Adrenal gland (tissue), 12 donors: ENCODE results near the gene GGTA1. TPM values are rescaled to one million over a fixed set of nuclear protein-coding genes. Genes with fewer than 3 reads are reported as not detected.
A peak's percentile ranks its signal among the peaks of the same experiment; 100 is the strongest.

Experiments used
- DNase-seq, 7 donors: peaks; one replicate each; pipeline ENCODE4 v3.0.0-alpha.2; 2019 to 2020
- H3K27ac ChIP-seq, 5 donors: fragments of 200-600 bp; sonication (generic) in 4 of 5; 1 replicate in 3 of 5; 2 replicates in 2 of 5; pipeline versions ENCODE4 v1.5.1 to v1.8.0; 2016 to 2020; ENCODE audit warnings: mild to moderate bottlenecking in 1 of 5
- H3K27me3 ChIP-seq: fragments of 200-600 bp; 2 replicates; pipeline ENCODE4 v1.8.0; 2021
- H3K36me3 ChIP-seq, 2 donors: fragments of 200-600 bp; replicated peaks in 1 of 2; 1 replicate in 1 of 2; 2 replicates in 1 of 2; pipeline versions ENCODE4 v1.5.1 to v1.8.0; 2018 to 2022
- H3K4me1 ChIP-seq, 2 donors: fragments of 200-600 bp; replicated peaks in 1 of 2; 1 replicate in 1 of 2; 2 replicates in 1 of 2; pipeline versions ENCODE4 v1.5.1 to v1.8.0; 2018 to 2021
- H3K4me3 ChIP-seq, 4 donors: fragments of 200-600 bp; sonication (generic) in 3 of 4; one replicate each; pipeline ENCODE4 v1.5.1; 2016 to 2018
- H3K9me3 ChIP-seq, 3 donors: fragments of 200-600 bp; sonication (generic) in 1 of 3; replicated peaks in 1 of 3; 1 replicate in 2 of 3; 2 replicates in 1 of 3; pipeline versions ENCODE4 v1.5.1 to v1.8.0; 2016 to 2021
- POLR2A ChIP-seq, 2 donors: fragments of 450-650 bp; IDR thresholded peaks; one replicate each; pipeline ENCODE4 v1.6.1; 2017; ENCODE audit warnings: antibody characterized with exemption in 2 of 2, mild to moderate bottlenecking in 2 of 2, moderate library complexity in 1 of 2
- WGBS, 4 donors: extraction: QIAGEN DNeasy Blood & Tissue Kit in 2 of 4; methylation state at CpG; one replicate each; pipeline versions ENCODE4 v1.1.5 to v1.1.7; 2013 to 2017; 5-methylcytosine and 5-hydroxymethylcytosine counted together
- intact Hi-C, 2 donors: fragments of 100-400 bp; cut with DNase I; formaldehyde crosslinking; loops; one replicate each; pipeline versions ENCODE4 v1.14.1 to v1.15.0; 2022 to 2023
- polyA plus RNA-seq, 3 donors: library from polyadenylated mRNA; stranded (reverse); fragments of 200-250 nt in 2 of 3; fragments of 350-450 nt in 1 of 3; fragmentation: Illumina TruSeq in 1 of 3; extraction: RNeasy Lipid Tissue Mini Kit (QIAGEN cat#74804) in 1 of 3; gene quantifications; one replicate each; pipeline ENCODE4 v1.2.3, GENCODE V29; 2013 to 2014
- total RNA-seq, 9 donors: library from RNA; depleted of rRNA in 4 of 9; stranded (reverse); fragments of >200 nt in 4 of 9; fragments of 120-200 nt in 1 of 9; fragmentation: NEBNext Ultra II Directional in 1 of 9; extraction: Animal tissue kit (Norgen Biotek cat#: 25700) in 1 of 9; gene quantifications; one replicate each; pipeline versions ENCODE4 v1.1.0 to v1.2.4, GENCODE V29; 2013 to 2023
- TF ChIP-seq, protein P1 (sequence below), 6 experiments: fragments of 450-650 bp in 4 of 6; fragments of 200-600 bp in 2 of 6; sonication (generic) in 1 of 6; IDR thresholded peaks; 1 replicate in 5 of 6; 2 replicates in 1 of 6; pipeline versions ENCODE4 v1.5.1 to v1.8.0; 2016 to 2021; ENCODE audit warnings: antibody characterized with exemption in 6 of 6, mild to moderate bottlenecking in 2 of 6, moderate library complexity in 1 of 6
- donor health status: healthy with polysubstance abuse.
- donor health status: Bipolar disorder and iron deficiency.
- donor health status: DM: yes; HTN: yes; CAD: no.
- donor health status: DM: no; HTN: no; CAD: no.
- donor health status: DM: no; HTN: no; CAD: no.
- donor health status: DM: yes; HTN: yes; CAD: no.

Gene GGTA1
- total and polyA plus RNA-seq, 12 donors, result 1.5 to 34.1 (median 8.7) TPM

- H3K4me3 ChIP-seq, result no peak overlapping the region
- WGBS, 4 donors, result 94 to 98% (median 97%) methylated on average over 5 of the region's 5 CpGs
- H3K4me1 ChIP-seq, result no peaks in the 10 kb centered on the region
- no peaks in the 10 kb centered on the region for H3K36me3 ChIP-seq
- intact Hi-C loops, result no loop called here
- H3K27ac ChIP-seq, result no peak overlapping the region
- DNase-seq, result no peak
- TF ChIP-seq, protein P1, sequence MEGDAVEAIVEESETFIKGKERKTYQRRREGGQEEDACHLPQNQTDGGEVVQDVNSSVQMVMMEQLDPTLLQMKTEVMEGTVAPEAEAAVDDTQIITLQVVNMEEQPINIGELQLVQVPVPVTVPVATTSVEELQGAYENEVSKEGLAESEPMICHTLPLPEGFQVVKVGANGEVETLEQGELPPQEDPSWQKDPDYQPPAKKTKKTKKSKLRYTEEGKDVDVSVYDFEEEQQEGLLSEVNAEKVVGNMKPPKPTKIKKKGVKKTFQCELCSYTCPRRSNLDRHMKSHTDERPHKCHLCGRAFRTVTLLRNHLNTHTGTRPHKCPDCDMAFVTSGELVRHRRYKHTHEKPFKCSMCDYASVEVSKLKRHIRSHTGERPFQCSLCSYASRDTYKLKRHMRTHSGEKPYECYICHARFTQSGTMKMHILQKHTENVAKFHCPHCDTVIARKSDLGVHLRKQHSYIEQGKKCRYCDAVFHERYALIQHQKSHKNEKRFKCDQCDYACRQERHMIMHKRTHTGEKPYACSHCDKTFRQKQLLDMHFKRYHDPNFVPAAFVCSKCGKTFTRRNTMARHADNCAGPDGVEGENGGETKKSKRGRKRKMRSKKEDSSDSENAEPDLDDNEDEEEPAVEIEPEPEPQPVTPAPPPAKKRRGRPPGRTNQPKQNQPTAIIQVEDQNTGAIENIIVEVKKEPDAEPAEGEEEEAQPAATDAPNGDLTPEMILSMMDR (IDR thresholded peaks at IDR 0.05), result no peak
- no peak for TF ChIP-seq POLR2A (IDR thresholded peaks at IDR 0.05)
- no peaks in the 10 kb centered on the region for H3K27me3 ChIP-seq
- no peaks in the 10 kb centered on the region for H3K9me3 ChIP-seq
These were observed 9.5 kb upstream of the GGTA1 start for GRCh38 chr9:121509180-121509579.

DNA sequence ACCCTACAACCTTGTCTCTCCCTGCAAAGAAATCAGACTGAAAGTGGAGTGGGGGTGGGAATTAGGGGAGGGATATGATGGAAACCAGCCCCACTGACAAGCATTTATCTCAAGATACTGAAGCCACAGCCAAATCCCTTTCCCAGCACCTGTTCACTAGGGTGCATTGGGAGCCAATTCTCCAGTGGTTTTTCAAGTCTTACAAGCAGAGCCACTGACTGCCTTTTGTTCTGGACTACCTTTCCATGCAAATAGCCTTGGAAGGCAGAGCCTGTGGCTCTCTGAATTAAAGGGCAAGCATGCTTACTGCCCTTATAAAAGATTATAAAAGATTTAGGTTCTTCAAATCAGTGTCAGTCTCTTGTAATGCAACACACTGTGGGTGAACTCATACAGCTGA is 8.8 kb upstream of the GGTA1 start:
- Histone ChIP-seq H3K27me3 (no peaks in the 10 kb centered on the region), H3K4me1 (no peaks in the 10 kb centered on the region), H3K9me3 (no peaks in the 10 kb centered on the region), H3K4me3 (no peak overlapping the region), H3K27ac (no peak overlapping the region), H3K36me3 (no peaks in the 10 kb centered on the region)
- intact Hi-C loops, result no loop called here
- no peak for TF ChIP-seq POLR2A (IDR thresholded peaks at IDR 0.05)
- TF ChIP-seq, protein P1 (IDR thresholded peaks at IDR 0.05), result no peak
- DNase-seq, result no peak

- no peak for DNase-seq
- TF ChIP-seq, protein P1 (IDR thresholded peaks at IDR 0.05), result no peak
- no peak for TF ChIP-seq POLR2A (IDR thresholded peaks at IDR 0.05)
- Histone ChIP-seq H3K27me3 (no peaks in the 10 kb centered on the region), H3K4me3 (no peak overlapping the region), H3K9me3 (no peaks in the 10 kb centered on the region), H3K4me1 (no peaks in the 10 kb centered on the region), H3K27ac (no peak overlapping the region), H3K36me3 (no peaks in the 10 kb centered on the region)
- 66 to 75% (median 71%) methylated on average over 11 to 12 of the region's 12 CpGs for WGBS, 4 donors
- intact Hi-C loops, result no loop called here
These were observed 6.5 kb upstream of the GGTA1 start for GRCh38 chr9:121505903-121506735.

DNA sequence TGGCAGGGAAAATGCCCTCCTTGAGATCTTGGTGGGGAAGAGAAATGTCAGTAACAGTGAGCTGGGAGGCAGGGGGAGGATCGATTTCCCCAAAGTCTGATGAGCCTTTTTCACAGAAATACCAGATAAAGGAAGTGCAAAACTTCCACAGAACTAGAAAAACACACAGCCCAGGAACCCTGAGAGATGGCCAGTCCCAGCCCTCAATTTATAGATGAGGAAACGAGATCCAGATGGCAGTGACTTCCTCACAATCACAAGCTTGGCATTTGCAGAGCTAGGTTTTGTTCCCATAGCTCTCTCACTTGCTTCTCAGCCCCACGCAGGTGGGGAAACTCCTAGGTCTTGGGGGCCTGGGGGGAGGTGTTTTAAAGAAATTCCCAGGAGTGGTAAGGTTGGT is 3.8 kb upstream of the GGTA1 start:
- H3K36me3 ChIP-seq, result no peaks in the 10 kb centered on the region
- no peaks in the 10 kb centered on the region for H3K9me3 ChIP-seq
- intact Hi-C loops, result no loop called here
- H3K27ac ChIP-seq, result peak overlapping the region in 2 of 5 donors; percentile 49 to 69
- no peak overlapping the region for H3K4me3 ChIP-seq
- 47 to 72% (median 64%) methylated on average over 3 of the region's 3 CpGs for WGBS, 4 donors
- no peaks in the 10 kb centered on the region for H3K27me3 ChIP-seq
- TF ChIP-seq, protein P1 (IDR thresholded peaks at IDR 0.05), result no peak
- no peak for TF ChIP-seq POLR2A (IDR thresholded peaks at IDR 0.05)
- peak in 2 of 7 donors; percentile 22 to 31 for DNase-seq
- peaks cover 18 to 22% of the 10 kb centered on the region in 2 donors for H3K4me1 ChIP-seq
